ENCODE results near the gene KRT73.

The KRT73 gene

GRCh38 chr12:52662093-52662917 is 43.9 kb upstream of the KRT73 start:
- no peak for TF ChIP-seq CTCF (IDR thresholded peaks at IDR 0.05; ENCODE audit: unreplicated experiment in 3 of 3)
- H3K27me3 Mint-ChIP-seq (ENCODE audit: low read depth), result peaks cover 34% of the 10 kb centered on the region
- H3K4me3 Mint-ChIP-seq, result no peak overlapping the region
- H3K9me3 Mint-ChIP-seq, result no peaks in the 10 kb centered on the region
- H3K36me3 Mint-ChIP-seq (ENCODE audit: low read depth), result no peaks in the 10 kb centered on the region
- H3K4me1 Mint-ChIP-seq, result no peaks in the 10 kb centered on the region
- H3K27ac Mint-ChIP-seq, result no peak overlapping the region

GRCh38 chr12:52661668-52662067 is 43.3 kb upstream of the KRT73 start:
- Mint-ChIP-seq H3K9me3 (no peaks in the 10 kb centered on the region), H3K27me3 (ENCODE audit: low read depth) (peaks cover 34% of the 10 kb centered on the region), H3K27ac (no peak overlapping the region), H3K4me1 (no peaks in the 10 kb centered on the region), H3K36me3 (ENCODE audit: low read depth) (no peaks in the 10 kb centered on the region), H3K4me3 (no peak overlapping the region)
- TF ChIP-seq CTCF (IDR thresholded peaks at IDR 0.05; ENCODE audit: unreplicated experiment in 3 of 3), result no peak

- no peaks in the 10 kb centered on the region for H3K9me3 Mint-ChIP-seq
- no peak for TF ChIP-seq CTCF (IDR thresholded peaks at IDR 0.05; ENCODE audit: unreplicated experiment in 3 of 3)
- H3K4me3 Mint-ChIP-seq, result no peak overlapping the region
- H3K4me1 Mint-ChIP-seq, result no peaks in the 10 kb centered on the region
- peaks cover 36% of the 10 kb centered on the region for H3K27me3 Mint-ChIP-seq (ENCODE audit: low read depth)
- no peak overlapping the region for H3K27ac Mint-ChIP-seq
- no peaks in the 10 kb centered on the region for H3K36me3 Mint-ChIP-seq (ENCODE audit: low read depth)
These were observed 42.7 kb upstream of the KRT73 start for GRCh38 chr12:52660934-52661499.

GRCh38 chr12:52659951-52660350 is 41.6 kb upstream of the KRT73 start:
- H3K36me3 Mint-ChIP-seq (ENCODE audit: low read depth), result no peaks in the 10 kb centered on the region
- H3K27ac Mint-ChIP-seq, result no peak overlapping the region
- H3K4me1 Mint-ChIP-seq, result no peaks in the 10 kb centered on the region
- H3K27me3 Mint-ChIP-seq (ENCODE audit: low read depth), result peaks cover 38% of the 10 kb centered on the region
- TF ChIP-seq CTCF (IDR thresholded peaks at IDR 0.05; ENCODE audit: unreplicated experiment in 3 of 3), result no peak
- H3K4me3 Mint-ChIP-seq, result no peak overlapping the region
- H3K9me3 Mint-ChIP-seq, result no peaks in the 10 kb centered on the region

- Mint-ChIP-seq H3K27me3 (ENCODE audit: low read depth) (peaks cover 40% of the 10 kb centered on the region), H3K9me3 (no peaks in the 10 kb centered on the region), H3K36me3 (ENCODE audit: low read depth) (no peaks in the 10 kb centered on the region), H3K27ac (no peak overlapping the region), H3K4me1 (no peaks in the 10 kb centered on the region), H3K4me3 (no peak overlapping the region)
- TF ChIP-seq CTCF (IDR thresholded peaks at IDR 0.05; ENCODE audit: unreplicated experiment in 3 of 3), result no peak
These were observed 41.0 kb upstream of the KRT73 start for GRCh38 chr12:52659395-52659794.

- no peak for TF ChIP-seq CTCF (IDR thresholded peaks at IDR 0.05; ENCODE audit: unreplicated experiment in 3 of 3)
- no peaks in the 10 kb centered on the region for H3K36me3 Mint-ChIP-seq (ENCODE audit: low read depth)
These were observed 39.8 kb upstream of the KRT73 start for GRCh38 chr12:52658196-52658595.

More at GRCh38 chr12:52658196-52658595, 39.8 kb upstream of the KRT73 start:
- Mint-ChIP-seq H3K27ac (no peak overlapping the region), H3K27me3 (ENCODE audit: low read depth) (peaks cover 38% of the 10 kb centered on the region), H3K4me3 (no peak overlapping the region), H3K9me3 (no peaks in the 10 kb centered on the region), H3K4me1 (no peaks in the 10 kb centered on the region)

Data from nephron (organoid).